Measurements from ENCODE around the gene CAMK1D.

The CAMK1D gene

GRCh38 chr10:12396567-12396966 lies 47.2 kb downstream of the CAMK1D start:
- no peak overlapping the region for H3K4me3 ChIP-seq (ENCODE audit: low read length)
- H3K9ac ChIP-seq (ENCODE audit: low read length): no peak overlapping the region
- H3K36me3 ChIP-seq (ENCODE audit: control insufficient read depth, insufficient read depth, low read length): no peaks in the 10 kb centered on the region
- no peaks in the 10 kb centered on the region for H3K4me1 ChIP-seq (ENCODE audit: control insufficient read depth, insufficient read depth, low read length)
- H3K27me3 ChIP-seq (ENCODE audit: control insufficient read depth, insufficient read depth, low read length): peaks cover 12% of the 10 kb centered on the region
- H3K9me3 ChIP-seq (ENCODE audit: control insufficient read depth, low read length): no peaks in the 10 kb centered on the region

DNA sequence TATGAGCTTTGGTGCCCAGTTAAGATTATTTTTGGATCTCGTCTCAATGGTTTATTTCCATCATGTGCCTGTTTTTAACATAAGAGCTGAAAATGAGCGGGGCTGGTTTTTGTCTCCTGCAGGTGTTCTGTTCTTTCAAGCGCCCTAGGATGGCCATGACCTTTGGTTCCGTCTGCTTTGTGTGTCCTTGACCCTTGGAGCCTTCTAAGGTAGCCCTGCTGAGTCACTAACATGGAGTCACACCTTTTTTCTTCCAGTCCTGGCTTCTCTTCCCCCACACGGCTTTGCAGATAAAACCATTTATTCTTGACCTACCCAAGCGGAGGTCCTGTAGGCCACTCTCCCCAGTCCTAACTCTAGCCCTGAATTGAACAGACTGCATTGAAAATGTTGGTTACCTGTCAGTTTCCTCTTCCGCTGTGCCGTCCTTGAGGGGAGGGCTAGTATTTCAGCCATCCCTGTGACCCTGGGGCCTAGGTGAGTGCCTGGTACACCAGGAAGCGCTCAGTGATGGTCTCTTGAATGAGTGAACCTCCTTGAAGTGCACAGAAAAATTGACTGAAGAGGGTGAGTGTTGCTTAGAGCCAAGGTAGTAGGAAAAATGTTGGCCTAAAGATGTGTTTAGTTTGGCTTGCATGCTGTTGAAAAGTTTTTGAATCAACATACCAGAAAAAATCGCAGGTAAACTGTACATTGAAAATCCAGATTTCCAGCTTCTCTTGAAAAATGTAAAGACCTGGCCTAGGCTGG lies 48.0 kb downstream of the CAMK1D start:
- no peaks in the 10 kb centered on the region for H3K4me1 ChIP-seq (ENCODE audit: control insufficient read depth, insufficient read depth, low read length)
- H3K27me3 ChIP-seq (ENCODE audit: control insufficient read depth, insufficient read depth, low read length): peaks cover 16% of the 10 kb centered on the region
- no peak overlapping the region for H3K4me3 ChIP-seq (ENCODE audit: low read length)
- H3K9ac ChIP-seq (ENCODE audit: low read length): no peak overlapping the region
- H3K9me3 ChIP-seq (ENCODE audit: control insufficient read depth, low read length): no peaks in the 10 kb centered on the region
- H3K36me3 ChIP-seq (ENCODE audit: control insufficient read depth, insufficient read depth, low read length): no peaks in the 10 kb centered on the region

- H3K9ac ChIP-seq (ENCODE audit: low read length): no peak overlapping the region
- no peaks in the 10 kb centered on the region for H3K9me3 ChIP-seq (ENCODE audit: control insufficient read depth, low read length)
- no peaks in the 10 kb centered on the region for H3K36me3 ChIP-seq (ENCODE audit: control insufficient read depth, insufficient read depth, low read length)
- no peaks in the 10 kb centered on the region for H3K4me1 ChIP-seq (ENCODE audit: control insufficient read depth, insufficient read depth, low read length)
- peaks cover 22% of the 10 kb centered on the region for H3K27me3 ChIP-seq (ENCODE audit: control insufficient read depth, insufficient read depth, low read length)
- H3K4me3 ChIP-seq (ENCODE audit: low read length): no peak overlapping the region
Observed at GRCh38 chr10:12397941-12398340, 48.6 kb downstream of the CAMK1D start.

DNA sequence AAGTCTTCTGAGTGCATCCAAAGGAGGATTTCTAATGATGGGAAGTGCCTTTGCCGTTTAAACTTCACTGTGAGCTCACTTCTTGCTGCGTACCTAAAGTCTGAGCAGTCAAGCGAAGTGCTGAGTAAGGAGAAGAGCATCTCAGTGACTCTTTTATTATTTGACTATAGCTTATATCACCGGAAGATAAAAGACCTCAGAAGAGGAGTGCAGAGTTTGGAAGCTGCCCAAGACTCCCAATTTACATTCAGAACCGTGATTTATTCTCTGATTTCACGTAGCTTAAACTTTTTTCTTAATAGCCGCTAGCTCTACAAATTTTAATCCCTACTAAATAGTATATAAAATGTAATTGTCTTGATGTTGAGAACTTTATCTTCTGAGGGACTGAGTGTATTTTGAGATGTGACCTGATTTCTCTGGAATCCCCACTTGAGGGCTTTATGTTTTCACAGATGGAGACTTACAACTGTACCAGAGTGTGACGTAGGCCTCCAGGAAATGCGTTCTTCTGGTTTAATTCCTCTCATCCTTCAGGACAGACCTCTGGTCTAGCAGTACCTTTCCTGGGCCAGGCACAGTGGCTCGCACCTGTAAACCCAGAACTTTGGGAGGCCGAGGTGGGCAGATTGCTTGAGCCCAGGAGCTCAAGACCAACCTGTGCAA lies 51.1 kb downstream of the CAMK1D start:
- H3K9ac ChIP-seq (ENCODE audit: low read length): no peak overlapping the region
- no peaks in the 10 kb centered on the region for H3K36me3 ChIP-seq (ENCODE audit: control insufficient read depth, insufficient read depth, low read length)
- peaks cover 40% of the 10 kb centered on the region for H3K27me3 ChIP-seq (ENCODE audit: control insufficient read depth, insufficient read depth, low read length)

DNA sequence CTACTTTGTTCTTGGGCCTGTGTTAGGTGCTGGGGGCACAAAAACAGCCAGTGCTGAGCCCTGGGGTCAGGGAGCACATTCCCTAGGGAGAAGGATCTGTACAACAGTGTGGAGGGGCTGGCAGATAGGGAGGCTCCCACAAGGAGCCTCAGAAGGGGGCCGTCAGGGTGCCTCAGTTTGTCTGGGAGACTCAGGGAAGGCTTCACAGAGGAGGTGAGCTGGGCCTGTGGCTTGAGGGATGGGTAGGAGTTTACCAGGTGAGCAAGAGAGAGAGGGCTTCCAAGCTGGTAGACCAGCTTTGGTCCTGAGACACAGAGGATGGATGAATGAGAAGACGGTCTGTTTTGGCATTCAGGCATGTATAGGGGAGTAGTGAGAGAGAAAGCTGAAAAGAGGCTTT lies 52.1 kb downstream of the CAMK1D start:
- no peaks in the 10 kb centered on the region for H3K9me3 ChIP-seq (ENCODE audit: control insufficient read depth, low read length)
- H3K4me1 ChIP-seq (ENCODE audit: control insufficient read depth, insufficient read depth, low read length): peaks cover 16% of the 10 kb centered on the region
- no peaks in the 10 kb centered on the region for H3K36me3 ChIP-seq (ENCODE audit: control insufficient read depth, insufficient read depth, low read length)
- peaks cover 40% of the 10 kb centered on the region for H3K27me3 ChIP-seq (ENCODE audit: control insufficient read depth, insufficient read depth, low read length)
- no peak overlapping the region for H3K4me3 ChIP-seq (ENCODE audit: low read length)
- H3K9ac ChIP-seq (ENCODE audit: low read length): no peak overlapping the region

More for the DNA sequence above, 51.1 kb downstream of the CAMK1D start:
- Histone ChIP-seq H3K4me1 (ENCODE audit: control insufficient read depth, insufficient read depth, low read length) (peaks cover 7% of the 10 kb centered on the region), H3K4me3 (ENCODE audit: low read length) (no peak overlapping the region), H3K9me3 (ENCODE audit: control insufficient read depth, low read length) (no peaks in the 10 kb centered on the region)

DNA sequence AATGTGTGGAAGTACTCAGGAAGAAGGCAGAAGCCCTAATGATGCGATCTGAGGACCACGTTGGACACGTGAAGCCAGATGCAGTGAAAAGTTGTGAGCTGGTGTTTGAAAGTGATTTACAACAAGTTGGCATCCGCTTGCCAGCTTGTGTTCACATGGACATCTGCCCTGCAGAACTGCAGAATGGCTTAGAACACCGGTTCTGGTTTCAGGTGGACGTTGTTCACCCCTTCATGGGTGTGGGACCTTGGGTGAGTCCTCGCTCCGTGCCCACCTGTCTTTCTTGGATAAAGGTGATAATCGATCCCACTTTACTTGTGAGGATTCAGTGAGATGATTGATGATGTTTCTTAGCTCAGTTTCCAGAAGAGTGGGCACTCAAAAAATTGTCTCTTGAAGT lies 53.8 kb downstream of the CAMK1D start:
- Histone ChIP-seq H3K36me3 (ENCODE audit: control insufficient read depth, insufficient read depth, low read length) (no peaks in the 10 kb centered on the region), H3K9me3 (ENCODE audit: control insufficient read depth, low read length) (no peaks in the 10 kb centered on the region), H3K4me3 (ENCODE audit: low read length) (no peak overlapping the region), H3K9ac (ENCODE audit: low read length) (no peak overlapping the region), H3K4me1 (ENCODE audit: control insufficient read depth, insufficient read depth, low read length) (peaks cover 17% of the 10 kb centered on the region), H3K27me3 (ENCODE audit: control insufficient read depth, insufficient read depth, low read length) (peaks cover 50% of the 10 kb centered on the region)

DNA sequence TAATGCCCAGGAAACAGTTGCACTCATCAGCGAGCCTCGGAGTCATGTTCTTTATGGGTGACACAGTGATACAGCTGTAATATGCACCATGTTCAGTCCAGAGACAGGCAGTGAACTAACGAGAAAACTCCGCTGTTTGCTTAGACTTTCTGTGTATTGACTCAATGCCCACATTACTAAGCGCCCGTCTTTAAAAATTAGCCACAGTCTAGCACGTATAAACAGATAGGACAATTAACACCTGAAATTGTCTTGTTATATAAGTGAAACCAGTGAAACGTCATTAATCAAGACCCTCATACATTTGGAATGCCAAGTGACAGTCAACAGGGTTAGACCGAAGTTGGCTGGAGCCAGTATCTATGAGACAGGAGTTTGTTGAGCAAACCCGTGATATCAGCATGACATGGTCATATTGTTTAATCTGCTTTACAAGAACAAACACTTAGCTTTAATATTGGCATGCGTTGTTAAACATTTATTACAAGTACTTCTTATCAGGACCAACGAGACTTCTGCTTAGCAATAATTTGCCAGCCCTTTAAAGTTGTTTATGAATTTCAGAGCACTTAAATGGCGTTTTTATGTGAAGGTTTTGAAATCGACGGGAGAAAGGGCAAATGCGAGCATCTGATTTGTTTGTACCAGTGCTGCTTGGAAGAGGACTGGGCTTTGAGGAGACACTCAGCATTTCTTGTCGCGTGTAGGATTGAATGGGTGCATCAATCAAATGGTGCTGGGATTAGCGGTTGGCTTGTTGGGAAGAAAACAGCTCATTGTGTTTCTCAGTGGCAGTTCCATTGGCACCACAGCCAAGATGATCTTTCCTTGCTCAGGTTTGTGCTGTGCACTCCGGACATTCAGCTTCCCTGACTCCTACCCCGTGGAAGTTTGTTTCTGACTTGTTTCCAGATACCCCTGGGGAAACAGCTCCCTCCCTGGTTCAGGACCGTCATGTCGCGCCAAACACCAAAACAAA lies 56.3 kb downstream of the CAMK1D start:
- H3K27me3 ChIP-seq (ENCODE audit: control insufficient read depth, insufficient read depth, low read length): peaks cover 50% of the 10 kb centered on the region
- H3K4me3 ChIP-seq (ENCODE audit: low read length): no peak overlapping the region
- H3K36me3 ChIP-seq (ENCODE audit: control insufficient read depth, insufficient read depth, low read length): no peaks in the 10 kb centered on the region
- H3K9ac ChIP-seq (ENCODE audit: low read length): no peak overlapping the region
- peaks cover 17% of the 10 kb centered on the region for H3K4me1 ChIP-seq (ENCODE audit: control insufficient read depth, insufficient read depth, low read length)
- no peaks in the 10 kb centered on the region for H3K9me3 ChIP-seq (ENCODE audit: control insufficient read depth, low read length)

GRCh38 chr10:12406764-12407400 lies 57.5 kb downstream of the CAMK1D start:
- peaks cover 17% of the 10 kb centered on the region for H3K4me1 ChIP-seq (ENCODE audit: control insufficient read depth, insufficient read depth, low read length)
- no peak overlapping the region for H3K9ac ChIP-seq (ENCODE audit: low read length)
- H3K27me3 ChIP-seq (ENCODE audit: control insufficient read depth, insufficient read depth, low read length): peaks cover 45% of the 10 kb centered on the region
- H3K4me3 ChIP-seq (ENCODE audit: low read length): no peak overlapping the region
- H3K9me3 ChIP-seq (ENCODE audit: control insufficient read depth, low read length): no peaks in the 10 kb centered on the region
- H3K36me3 ChIP-seq (ENCODE audit: control insufficient read depth, insufficient read depth, low read length): no peaks in the 10 kb centered on the region

GRCh38 chr10:12408472-12408871 lies 59.1 kb downstream of the CAMK1D start:
- Histone ChIP-seq H3K9me3 (ENCODE audit: control insufficient read depth, low read length) (no peaks in the 10 kb centered on the region), H3K27me3 (ENCODE audit: control insufficient read depth, insufficient read depth, low read length) (peaks cover 32% of the 10 kb centered on the region), H3K9ac (ENCODE audit: low read length) (no peak overlapping the region), H3K36me3 (ENCODE audit: control insufficient read depth, insufficient read depth, low read length) (no peaks in the 10 kb centered on the region), H3K4me1 (ENCODE audit: control insufficient read depth, insufficient read depth, low read length) (peaks cover 17% of the 10 kb centered on the region), H3K4me3 (ENCODE audit: low read length) (no peak overlapping the region)

DNA sequence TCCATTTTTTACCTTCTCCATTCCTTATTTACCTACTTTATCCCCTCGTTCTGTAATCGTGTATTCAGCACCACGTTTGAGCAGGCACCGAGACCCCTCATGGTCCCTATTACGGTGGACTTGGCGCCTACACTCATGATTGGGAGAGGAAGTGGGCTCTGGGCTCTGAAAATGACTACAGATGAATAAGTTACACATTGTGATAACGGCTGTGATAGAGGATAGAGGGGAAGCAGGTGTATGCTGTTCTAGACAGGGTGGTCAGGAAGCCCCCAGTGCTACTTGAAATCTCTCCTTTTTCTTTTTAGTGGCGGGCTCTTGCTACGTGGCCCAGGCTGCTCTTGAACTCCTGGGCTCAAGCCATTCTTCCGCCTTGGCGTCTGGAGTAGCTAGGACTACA lies 59.8 kb downstream of the CAMK1D start:
- peaks cover 30% of the 10 kb centered on the region for H3K27me3 ChIP-seq (ENCODE audit: control insufficient read depth, insufficient read depth, low read length)
- peaks cover 17% of the 10 kb centered on the region for H3K4me1 ChIP-seq (ENCODE audit: control insufficient read depth, insufficient read depth, low read length)
- no peaks in the 10 kb centered on the region for H3K36me3 ChIP-seq (ENCODE audit: control insufficient read depth, insufficient read depth, low read length)
- H3K9ac ChIP-seq (ENCODE audit: low read length): no peak overlapping the region
- H3K4me3 ChIP-seq (ENCODE audit: low read length): no peak overlapping the region
- no peaks in the 10 kb centered on the region for H3K9me3 ChIP-seq (ENCODE audit: control insufficient read depth, low read length)

- Histone ChIP-seq H3K9me3 (ENCODE audit: control insufficient read depth, low read length) (no peaks in the 10 kb centered on the region), H3K4me3 (ENCODE audit: low read length) (no peak overlapping the region), H3K9ac (ENCODE audit: low read length) (no peak overlapping the region), H3K4me1 (ENCODE audit: control insufficient read depth, insufficient read depth, low read length) (peaks cover 17% of the 10 kb centered on the region), H3K27me3 (ENCODE audit: control insufficient read depth, insufficient read depth, low read length) (peaks cover 25% of the 10 kb centered on the region), H3K36me3 (ENCODE audit: control insufficient read depth, insufficient read depth, low read length) (no peaks in the 10 kb centered on the region)
Observed at GRCh38 chr10:12409613-12410012, 60.3 kb downstream of the CAMK1D start.
